ENCODE data around the gene HSD17B12. TPM values are rescaled to one million over a fixed set of nuclear protein-coding genes. Genes with fewer than 3 reads are reported as not detected.

The HSD17B12 gene
- total and polyA plus RNA-seq, 11 donors = 40.5 to 114 (median 70.0) TPM

DNA sequence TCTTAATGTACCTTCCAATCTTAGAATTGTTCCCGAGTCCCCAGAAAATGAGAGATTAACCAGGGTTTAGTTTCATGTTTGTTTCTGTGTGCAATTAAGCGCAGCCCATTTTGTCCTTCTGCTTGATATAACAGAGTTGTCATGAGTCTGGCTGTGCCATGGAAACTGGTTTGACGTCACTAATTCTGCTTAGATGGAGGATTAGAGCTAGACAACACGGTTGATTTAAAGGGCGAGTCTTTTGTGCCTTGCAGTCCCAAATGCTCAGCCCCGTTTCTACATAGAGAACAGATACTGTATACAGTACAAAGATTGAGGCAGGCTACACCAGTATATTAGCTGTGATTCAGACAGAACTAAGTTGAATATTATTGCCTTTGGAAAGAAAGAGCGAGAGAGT lies 154.6 kb downstream of the HSD17B12 start:
- no peak overlapping the region for H3K27ac ChIP-seq
- no peak for ATAC-seq
- TF ChIP-seq POLR2A (IDR thresholded peaks at IDR 0.05) = no peak
- no peak for TF ChIP-seq CTCF (IDR thresholded peaks at IDR 0.05)
- H3K9me3 ChIP-seq = no peaks in the 10 kb centered on the region
- H3K4me3 ChIP-seq = no peak overlapping the region
- 87 to 90% (median 88%) methylated on average over 7 of the region's 7 CpGs for WGBS, 4 donors
- no peaks in the 10 kb centered on the region for H3K27me3 ChIP-seq
- peaks cover 0 to 28% (median 10%) of the 10 kb centered on the region in 9 donors for H3K36me3 ChIP-seq
- intact Hi-C loops (cut with DNase I) = loop anchor here in 1 of 10 donors (10.0 kb wide), 2 partner anchors 60 to 260 kb away; no protein-coding TSS in a partner anchor
- DNase-seq = no peak
- peaks cover 0 to 27% (median 4%) of the 10 kb centered on the region in 12 donors for H3K4me1 ChIP-seq

GRCh38 chr11:43837879-43838278 lies 157.3 kb downstream of the HSD17B12 start:
- TF ChIP-seq POLR2A (IDR thresholded peaks at IDR 0.05) = no peak
- TF ChIP-seq CTCF (IDR thresholded peaks at IDR 0.05) = no peak
- Histone ChIP-seq H3K4me1 (peaks cover 0 to 23% (median 4%) of the 10 kb centered on the region in 12 donors), H3K36me3 (peaks cover 0 to 35% (median 19%) of the 10 kb centered on the region in 9 donors), H3K9me3 (no peaks in the 10 kb centered on the region), H3K27me3 (no peaks in the 10 kb centered on the region), H3K27ac (peak overlapping the region in 1 of 12 donors; percentile 12), H3K4me3 (no peak overlapping the region)
- intact Hi-C loops (cut with DNase I) = loop anchor here in 1 of 10 donors (10.0 kb wide), 2 partner anchors 57 to 263 kb away; no protein-coding TSS in a partner anchor
- WGBS, 4 donors = 39 to 43% (median 41%) methylated on average over 4 of the region's 4 CpGs
- peak; percentile 63 to 78 (median 70) for ATAC-seq
- DNase-seq = no peak

GRCh38 chr11:43842021-43842420 lies 161.5 kb downstream of the HSD17B12 start:
- intact Hi-C loops (cut with DNase I) = no loop called here
- H3K36me3 ChIP-seq = peaks cover 0 to 38% (median 19%) of the 10 kb centered on the region in 9 donors
- WGBS, 4 donors = 71 to 89% (median 76%) methylated on average over 1 of the region's 1 CpG
- no peak for DNase-seq
- peaks cover 0 to 12% (median 0%) of the 10 kb centered on the region in 12 donors for H3K4me1 ChIP-seq
- no peak for TF ChIP-seq CTCF (IDR thresholded peaks at IDR 0.05)
- TF ChIP-seq POLR2A (IDR thresholded peaks at IDR 0.05) = no peak
- no peaks in the 10 kb centered on the region for H3K9me3 ChIP-seq
- no peaks in the 10 kb centered on the region for H3K27me3 ChIP-seq
- no peak for ATAC-seq
- H3K27ac ChIP-seq = no peak overlapping the region
- no peak overlapping the region for H3K4me3 ChIP-seq

DNA sequence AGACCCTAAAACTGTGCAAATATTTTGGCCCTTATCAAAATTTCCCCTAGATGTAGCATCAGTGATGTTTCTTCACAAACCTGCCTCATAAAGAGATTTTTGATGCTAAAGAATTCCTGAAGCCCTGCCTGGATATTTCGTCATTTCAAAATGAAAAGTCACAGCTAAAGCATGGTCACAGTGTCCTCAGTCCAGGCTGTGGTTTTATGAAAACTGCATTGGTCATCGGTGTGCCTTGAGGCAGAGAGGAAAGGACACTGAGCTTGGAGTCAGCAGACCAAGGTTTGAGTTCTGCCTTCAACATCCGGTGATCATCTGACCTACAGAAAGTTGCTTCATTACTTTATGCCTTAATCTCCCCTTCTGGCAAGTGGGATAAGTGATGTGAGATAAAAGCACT lies 165.3 kb downstream of the HSD17B12 start:
- H3K36me3 ChIP-seq = peaks cover 0 to 15% (median 4%) of the 10 kb centered on the region in 9 donors
- no peak overlapping the region for H3K27ac ChIP-seq
- H3K9me3 ChIP-seq = no peaks in the 10 kb centered on the region
- intact Hi-C loops (cut with DNase I) = no loop called here
- H3K4me1 ChIP-seq = no peaks in the 10 kb centered on the region
- H3K4me3 ChIP-seq = no peak overlapping the region
- 95 to 100% (median 97%) methylated on average over 3 of the region's 3 CpGs for WGBS, 4 donors
- H3K27me3 ChIP-seq = no peaks in the 10 kb centered on the region
- DNase-seq = no peak
- ATAC-seq = no peak
- TF ChIP-seq CTCF (IDR thresholded peaks at IDR 0.05) (no peak), POLR2A (IDR thresholded peaks at IDR 0.05) (no peak)
